HK-2 (cell line): Measurements from ENCODE around the gene MEI1.
"Not testable (repeated sequence)": the region's sequence is repeated elsewhere in the genome, so short reads cannot be mapped to it uniquely, and the experiment has no call there.

Experiments used
- DNase-seq: peaks from one replicate; pipeline ENCODE4 v3.0.0-alpha.2; 2018; ENCODE audit not compliant: unreplicated experiment

MEI1 gene, protein sequence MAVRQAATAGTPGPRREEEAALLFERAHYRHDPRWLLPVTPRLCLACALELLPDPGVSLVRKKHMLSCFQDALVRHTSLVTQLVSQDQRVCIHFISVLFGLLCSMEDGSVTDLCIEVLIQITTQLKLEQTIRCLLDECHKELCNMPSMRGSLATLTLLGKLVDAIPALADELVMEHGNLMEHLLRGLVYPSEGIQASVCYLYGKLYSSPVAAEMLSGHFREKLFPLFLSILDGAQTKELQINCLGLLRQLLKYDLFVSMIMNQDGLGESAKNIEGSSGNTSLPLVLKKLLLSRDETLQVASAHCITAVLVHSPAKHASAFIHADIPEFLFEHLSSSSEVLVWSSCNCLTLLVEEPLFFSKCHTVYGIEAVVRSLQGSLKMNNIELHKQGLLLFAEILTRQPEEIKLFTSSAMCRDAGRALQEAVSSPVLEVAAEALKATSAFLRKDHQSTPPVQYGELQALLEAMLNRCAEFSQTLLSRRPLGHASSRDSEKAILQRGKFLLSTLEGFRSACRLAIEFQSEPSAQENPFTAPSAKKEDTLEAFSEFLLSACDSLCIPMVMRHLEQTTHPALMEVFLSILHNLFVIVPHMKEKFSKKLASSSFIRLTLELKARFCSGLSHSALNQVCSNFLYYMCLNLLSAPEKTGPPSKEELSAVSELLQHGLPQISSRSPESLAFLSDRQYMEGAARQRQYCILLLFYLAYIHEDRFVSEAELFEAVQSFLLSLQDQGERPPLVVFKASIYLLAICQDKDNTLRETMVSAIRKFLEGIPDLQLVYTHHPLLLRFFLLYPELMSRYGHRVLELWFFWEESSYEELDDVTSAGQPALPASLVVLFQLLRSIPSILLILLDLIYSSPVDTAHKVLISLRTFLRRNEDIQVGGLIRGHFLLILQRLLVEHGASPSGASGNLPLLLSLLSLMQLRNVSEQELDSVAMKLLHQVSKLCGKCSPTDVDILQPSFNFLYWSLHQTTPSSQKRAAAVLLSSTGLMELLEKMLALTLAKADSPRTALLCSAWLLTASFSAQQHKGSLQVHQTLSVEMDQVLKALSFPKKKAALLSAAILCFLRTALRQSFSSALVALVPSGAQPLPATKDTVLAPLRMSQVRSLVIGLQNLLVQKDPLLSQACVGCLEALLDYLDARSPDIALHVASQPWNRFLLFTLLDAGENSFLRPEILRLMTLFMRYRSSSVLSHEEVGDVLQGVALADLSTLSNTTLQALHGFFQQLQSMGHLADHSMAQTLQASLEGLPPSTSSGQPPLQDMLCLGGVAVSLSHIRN

DNA sequence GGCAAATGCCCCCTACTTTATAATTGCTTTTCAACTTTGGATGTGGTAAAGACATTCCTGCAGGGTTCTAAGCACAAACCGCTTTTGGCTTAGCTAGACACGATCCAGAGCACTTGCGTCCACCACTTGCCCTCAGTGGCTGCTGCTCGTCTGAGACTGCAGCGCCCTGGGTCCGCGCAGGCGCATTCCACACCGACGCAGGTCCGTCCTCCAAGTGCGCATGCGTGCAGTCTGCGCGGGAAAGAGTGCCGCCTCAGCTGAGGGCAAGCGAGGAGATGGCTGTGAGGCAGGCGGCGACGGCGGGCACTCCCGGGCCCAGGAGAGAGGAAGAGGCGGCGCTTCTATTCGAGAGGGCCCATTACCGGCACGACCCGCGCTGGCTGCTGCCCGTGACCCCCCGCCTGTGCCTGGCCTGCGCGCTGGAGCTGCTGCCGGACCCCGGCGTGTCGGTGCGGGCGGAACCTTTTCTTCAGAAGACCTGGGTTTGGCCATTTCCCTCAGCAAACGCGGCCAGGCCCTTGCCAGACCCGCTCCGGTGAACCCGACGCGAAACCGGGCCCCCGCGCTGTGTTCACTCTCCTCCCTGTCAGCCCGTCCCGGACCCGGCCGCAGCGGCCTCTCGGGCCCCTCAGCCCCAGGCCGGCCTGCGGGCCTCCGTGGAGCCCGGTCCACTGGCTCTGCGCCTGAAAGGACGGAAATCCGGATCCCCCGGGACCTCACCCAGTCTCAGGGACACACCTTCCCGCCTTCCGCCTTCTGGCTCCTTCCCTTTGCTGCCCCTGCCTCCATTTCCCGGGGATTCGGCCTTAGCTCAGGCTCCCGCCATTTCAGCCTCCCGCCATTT is at the start of gene MEI1:
TSS of gene MEI1 (plus strand) at position 240 of the 844 bp plus-strand sequence. CDS start at position 276, 36 bp downstream.
- DNase-seq, result no peak

DNA sequence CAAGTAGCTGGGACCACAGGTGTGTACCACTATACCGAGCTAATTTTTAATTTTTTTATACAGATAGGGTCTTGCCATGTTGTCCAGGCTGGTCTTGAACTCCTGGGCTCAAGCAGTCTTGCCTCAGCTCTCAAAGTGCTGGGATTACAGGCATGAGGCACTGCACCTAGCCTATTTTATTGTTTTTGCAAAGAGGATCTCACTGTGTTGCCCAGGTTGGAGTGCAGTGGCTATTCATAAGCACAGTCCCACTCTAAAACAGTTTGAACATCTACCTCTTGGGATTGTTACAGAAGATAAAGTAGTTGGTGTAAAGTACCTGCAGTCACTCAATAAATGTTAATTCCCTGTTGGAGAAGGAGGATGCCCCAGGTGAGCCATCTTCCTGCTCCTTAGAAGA is 49.1 kb upstream of the MEI1 start:
- no peak for DNase-seq

DNA sequence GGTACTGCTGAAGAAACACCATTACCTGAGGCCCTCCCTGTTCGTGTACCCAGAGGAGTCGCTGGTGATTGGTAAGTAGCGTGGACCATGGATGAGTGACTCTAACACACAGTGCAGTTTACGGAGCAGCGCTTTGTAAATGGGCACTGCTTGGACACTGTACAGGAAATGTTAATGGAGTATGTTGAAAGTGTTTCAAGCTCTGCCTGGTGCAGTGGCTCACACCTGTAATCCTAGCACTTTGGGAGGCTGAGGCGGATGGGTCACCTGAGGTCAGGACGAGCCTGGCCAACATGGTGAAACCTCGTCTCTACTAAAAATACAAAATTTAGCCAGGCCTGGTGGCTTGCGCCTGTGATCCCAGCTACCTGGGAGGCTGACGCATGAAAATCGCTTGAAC is 48.5 kb upstream of the MEI1 start:
- DNase-seq, result no peak

DNA sequence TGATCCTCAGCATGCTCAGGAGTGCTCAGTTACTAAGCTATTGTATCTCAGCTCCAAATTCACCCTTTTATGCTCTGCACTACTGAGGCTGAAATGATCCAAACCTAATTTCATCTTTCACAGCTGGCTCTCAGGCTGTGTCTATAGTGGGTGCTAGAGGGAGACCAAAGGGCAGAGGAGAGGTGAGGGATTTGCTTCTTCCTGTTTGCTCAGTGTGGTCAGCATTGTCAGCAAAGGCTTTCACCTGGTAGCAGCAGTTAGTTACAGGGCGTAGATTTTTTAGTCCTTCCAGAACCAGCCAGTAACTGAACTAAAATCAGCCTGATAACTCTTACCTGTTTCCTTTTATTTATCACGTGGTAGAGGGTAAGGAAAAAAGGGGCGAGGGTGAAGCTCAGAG is 45.0 kb upstream of the MEI1 start:
- no peak for DNase-seq

DNA sequence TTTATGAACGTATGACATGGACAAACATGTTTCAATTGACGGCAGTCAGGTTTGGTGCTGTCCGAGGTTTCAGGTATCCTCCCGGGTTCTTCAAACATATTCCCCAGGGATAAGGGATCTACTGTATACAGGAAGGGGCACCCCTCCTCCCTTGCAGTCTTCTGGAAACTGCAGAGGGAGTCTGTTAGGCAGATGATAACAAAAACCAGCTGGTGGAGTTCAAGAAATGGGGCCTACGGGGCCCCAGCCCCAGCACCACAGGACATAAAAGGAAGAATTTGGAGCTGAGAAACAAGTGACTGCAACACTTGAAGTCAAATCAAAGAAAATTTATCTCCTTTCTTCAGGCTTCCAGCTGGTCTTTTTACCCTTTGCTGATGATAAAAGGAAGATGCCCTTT is 42.7 kb upstream of the MEI1 start:
- no peak for DNase-seq

DNA sequence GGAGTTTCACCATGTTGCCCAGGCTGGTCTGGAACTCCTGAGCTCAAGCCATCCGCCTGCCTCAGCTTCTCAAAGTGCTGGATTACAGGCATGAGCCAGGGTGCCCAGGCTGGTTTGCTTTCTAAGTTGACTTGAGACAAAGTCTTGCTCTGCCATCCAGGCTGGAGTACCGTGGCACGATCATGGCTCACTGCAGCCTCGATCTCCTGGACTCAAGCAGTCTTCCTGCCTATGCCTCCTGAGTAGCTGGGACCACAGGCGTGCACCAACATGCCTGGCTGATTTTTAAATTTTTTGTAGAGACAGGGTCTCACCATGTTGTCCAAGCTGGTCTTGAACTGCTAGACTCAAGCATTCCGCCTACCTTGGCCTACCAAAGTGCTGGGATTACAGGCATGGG is 41.6 kb upstream of the MEI1 start:
- DNase-seq, result no peak

DNA sequence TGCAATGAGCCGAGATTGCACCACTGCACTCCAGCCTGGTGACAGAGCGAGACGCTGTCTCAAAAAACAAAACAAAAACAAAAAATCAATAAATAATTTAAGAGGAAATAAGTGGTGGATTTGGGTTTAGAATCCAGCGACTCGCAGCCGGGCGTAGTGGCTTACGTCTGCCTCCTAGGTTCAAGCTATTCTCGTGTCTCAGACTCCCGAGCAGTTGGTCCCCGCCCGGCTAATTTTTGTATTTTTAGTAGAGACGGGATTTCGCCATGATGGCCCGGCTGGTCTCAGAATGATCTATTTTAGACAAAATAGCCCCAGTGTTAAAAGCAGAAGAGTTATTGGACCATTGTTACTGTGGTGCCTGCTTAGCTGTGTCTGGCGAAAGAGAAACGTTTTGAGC is 40.4 kb upstream of the MEI1 start:
- DNase-seq, result no peak

DNA sequence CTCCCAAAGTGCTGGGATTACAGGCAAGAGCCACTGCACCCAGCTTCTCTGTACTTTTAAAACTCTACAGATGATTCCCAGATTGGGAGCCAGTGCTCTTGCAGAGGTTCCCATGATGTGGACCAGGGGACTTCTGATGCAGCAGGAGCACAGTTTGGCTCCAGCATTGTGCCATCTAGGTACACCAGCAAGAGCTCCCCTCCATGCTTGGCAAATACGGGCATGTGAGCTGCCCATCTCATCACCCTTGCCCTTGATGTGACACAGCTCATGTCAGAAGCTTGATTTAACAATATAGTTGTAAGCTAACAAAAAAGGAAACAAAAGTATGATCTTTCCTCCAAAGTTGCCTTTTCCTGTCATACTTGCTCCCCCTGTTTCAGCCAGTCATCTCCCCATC is 39.4 kb upstream of the MEI1 start:
- DNase-seq, result no peak

DNA sequence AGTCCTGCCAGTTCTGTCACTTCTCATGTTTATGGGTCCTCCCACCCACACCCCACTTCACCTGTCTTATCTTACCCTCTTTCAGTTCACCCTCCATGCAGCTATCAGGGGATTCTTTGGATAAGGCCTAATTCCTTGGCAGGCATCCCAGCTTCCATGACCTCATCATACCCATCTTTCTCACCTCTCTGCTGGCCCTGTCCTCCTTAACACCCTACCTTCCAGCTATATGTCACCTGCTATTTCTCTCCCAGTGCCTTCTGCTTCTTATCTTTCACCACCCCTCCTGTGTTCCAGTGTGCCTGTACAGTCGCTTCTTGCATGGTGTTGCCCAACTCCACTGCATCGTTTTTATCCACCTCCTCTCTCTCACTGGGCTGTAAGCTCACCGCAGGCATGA is 38.9 kb upstream of the MEI1 start:
- no peak for DNase-seq

DNA sequence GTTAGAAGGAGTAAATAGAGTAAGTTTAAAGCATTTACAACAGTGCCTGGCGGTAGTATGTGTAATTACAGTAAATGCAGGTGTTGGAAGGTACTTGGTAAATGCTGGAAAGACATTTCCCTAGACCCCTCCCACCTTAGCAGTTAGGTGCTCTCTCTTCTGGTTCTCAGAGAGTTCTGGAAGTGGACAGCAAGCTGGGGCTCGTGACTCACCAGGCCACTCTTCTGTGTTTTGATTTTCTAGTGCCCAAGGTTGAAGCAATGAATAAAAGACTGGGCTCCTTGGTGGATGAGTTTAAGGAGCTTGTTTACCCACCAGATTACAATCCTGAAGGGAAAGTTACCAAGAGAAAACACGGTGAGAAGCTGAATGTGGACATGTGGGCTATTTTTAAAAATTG is 38.2 kb upstream of the MEI1 start:
- DNase-seq, result no peak

DNA sequence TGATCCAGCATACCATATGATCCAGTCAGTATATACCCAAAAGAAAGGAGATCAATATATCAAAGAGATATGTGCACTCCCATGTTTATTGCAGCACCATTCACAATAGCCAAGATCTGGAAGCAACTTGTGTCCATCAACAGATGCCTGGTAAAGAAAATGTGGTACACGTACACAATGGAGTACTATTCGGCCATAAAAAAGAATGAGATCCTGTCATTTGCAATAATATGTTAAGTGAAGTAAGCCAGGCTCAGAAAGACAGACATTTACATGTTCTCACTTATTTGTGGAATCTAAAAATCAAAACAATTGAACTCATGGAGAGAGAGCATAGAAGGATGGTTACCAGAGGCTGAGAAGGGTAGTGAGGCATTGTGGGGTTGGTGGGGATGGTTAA is 37.6 kb upstream of the MEI1 start:
- no peak for DNase-seq

DNA sequence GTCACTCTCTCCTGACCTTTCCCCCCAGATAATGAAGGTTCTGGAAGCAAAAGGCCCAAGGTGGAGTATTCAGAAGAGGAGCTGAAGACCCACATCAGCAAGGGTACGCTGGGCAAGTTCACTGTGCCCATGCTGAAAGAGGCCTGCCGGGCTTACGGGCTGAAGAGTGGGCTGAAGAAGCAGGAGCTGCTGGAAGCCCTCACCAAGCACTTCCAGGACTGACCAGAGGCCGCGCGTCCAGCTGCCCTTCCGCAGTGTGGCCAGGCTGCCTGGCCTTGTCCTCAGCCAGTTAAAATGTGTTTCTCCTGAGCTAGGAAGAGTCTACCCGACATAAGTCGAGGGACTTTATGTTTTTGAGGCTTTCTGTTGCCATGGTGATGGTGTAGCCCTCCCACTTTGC is 35.7 kb upstream of the MEI1 start:
- not testable (repeated sequence) for DNase-seq

DNA sequence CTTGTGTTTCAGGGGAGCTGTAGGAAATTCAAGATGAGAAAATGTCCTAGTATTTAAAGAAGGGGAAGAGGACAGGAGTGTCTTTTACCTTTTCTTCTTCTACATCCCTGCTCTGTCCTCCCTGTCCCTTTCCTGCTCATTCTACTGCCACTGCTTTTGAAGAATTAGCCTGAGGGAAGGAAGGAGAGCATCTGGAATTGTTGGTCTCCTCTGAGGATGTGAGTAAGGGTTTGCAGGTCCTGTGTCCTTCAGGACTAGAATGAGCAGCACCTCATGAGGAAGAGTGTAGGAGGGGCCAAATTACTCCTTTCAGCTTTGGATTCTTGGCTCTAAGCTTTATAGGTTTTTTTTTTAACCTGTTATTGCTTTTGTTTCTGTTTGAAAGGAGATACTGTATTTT is 34.8 kb upstream of the MEI1 start:
- DNase-seq, result no peak

DNA sequence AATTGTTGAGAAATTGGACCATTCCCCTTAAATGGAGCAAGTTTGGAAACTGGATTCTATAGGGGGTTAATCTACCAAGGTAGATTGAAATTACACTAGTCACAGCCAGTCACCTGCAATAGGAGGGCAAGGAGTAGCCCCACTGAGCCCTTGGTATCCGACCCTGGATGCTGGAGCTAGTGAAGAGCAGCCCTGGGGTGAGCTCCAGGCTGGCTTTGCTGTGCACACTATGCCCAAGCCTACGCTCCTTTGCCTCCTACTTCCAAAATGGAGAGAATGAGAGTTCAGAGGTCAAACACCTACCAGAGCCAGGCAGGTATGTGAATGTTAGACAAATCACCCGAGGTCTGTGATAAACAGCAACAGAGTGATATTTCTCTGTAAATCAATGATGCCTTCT is 34.4 kb upstream of the MEI1 start:
- DNase-seq, result no peak

DNA sequence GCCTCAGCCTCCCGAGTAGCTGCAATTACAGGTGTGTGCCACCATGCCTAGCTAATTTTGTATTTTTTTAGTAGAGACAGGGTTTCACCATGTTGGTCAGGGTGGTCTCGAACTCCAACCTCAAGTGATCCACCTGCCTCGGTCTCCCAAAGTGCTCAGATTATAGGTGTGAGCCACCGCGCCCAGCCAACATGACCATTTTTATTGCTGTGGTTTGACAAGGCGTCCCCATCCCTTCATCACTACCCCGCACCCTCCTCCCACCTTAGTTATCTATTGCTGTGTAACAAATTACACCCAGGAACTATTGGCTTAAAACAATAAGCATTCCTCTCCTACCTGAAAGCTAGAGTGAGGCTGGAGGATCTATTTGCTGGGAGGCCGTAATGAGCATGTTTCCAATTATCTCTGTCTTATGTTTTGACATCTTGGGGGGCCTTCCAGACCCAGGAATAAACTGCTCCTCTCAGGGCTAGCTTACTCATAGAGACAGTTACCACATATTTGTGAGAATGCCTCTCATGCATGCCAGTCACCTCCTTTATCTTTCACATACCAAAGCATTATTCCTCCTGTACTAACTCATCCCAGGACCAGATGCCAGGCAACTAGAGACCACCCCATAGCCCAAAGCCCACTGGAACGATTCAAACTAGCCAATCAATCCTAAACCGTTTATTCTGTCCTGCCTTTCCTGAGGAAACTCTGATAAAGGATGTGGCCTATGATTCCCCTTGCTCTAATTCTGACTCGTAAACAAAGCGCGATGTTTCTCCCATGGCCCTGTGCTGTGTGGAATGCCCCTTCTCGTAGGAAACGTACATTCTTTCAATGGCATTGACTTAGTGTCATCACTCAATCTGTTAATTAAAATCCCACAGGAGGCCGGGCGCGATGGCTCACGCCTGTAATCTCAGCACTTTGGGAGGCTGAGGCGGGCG is 30.1 kb upstream of the MEI1 start:
- peak; percentile 60 for DNase-seq

DNA sequence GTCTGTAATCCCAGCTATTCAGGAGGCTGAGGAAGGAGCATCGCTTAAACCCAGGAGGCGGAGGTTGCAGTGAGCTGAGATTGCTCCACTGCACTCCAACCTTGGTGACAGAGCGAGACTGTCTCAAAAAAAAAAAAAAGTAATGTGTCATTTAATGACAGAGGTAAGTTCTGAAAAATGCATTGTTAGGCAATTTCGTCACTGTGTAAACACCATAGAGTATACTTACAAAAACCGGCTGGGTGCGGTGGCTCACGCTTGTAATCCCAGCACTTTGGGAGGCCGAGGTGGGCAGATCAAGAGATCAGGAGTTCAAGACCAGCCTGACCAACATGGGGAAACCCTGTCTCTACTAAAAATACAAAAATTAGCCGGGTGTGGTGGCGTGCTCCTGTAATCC is 27.2 kb upstream of the MEI1 start:
- DNase-seq, result not testable (repeated sequence)

DNA sequence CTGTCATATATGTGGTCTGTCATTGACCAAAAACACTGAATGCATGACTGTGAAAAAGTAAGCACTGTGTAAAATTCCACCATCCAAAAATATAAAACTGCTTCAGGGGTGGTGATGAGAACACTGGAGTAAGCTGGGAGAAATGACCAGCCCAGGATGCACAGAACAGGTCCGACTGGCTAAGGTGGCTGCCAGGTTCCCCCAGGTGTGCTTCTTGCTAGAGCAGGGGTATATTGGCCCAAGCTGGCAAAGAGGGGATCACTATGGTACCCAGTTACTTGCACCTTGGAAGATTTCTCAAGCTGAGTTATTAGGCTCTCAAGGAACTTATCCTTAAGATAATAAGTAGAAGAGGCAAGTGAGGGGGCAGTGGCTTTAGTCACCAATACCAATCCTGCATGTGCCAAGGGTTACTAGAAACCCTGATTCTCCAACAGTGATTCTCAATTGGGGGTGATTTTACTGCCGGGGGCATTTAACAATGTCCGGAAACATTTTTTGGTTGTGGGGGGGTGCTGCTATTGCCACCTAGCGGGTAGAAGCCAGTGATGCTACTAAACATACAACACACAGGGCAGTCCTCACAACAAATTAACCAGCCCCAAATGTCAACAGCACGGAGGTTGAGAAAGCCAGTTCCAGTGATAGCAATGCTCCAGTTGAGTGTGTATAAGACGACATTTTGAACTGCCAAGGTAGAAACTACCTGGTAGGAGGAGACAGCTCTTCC is 26.4 kb upstream of the MEI1 start:
- DNase-seq, result no peak

DNA sequence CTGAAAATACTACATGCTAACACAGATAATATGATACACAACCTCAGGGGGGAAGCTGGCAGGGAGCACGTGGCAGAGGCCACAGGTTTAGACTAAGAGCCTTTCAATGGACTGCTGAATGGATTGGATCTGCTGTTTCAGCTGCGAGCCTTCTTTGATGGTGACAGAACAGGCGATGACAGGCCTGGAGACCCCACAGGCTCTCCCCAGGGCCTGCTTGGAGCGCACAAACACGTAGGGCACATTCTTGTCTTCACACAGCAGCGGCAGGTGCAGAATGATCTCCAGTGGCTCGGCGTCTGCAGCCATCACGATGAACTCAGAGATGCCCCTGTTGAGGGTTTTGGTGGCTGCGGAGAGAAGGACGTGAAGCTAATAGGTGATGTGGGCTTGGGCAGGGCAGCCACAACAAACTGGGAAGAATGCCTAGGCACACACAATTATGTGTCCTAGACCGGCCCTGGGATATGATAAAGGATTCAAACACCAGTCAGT is 24.4 kb upstream of the MEI1 start:
- DNase-seq, result no peak

DNA sequence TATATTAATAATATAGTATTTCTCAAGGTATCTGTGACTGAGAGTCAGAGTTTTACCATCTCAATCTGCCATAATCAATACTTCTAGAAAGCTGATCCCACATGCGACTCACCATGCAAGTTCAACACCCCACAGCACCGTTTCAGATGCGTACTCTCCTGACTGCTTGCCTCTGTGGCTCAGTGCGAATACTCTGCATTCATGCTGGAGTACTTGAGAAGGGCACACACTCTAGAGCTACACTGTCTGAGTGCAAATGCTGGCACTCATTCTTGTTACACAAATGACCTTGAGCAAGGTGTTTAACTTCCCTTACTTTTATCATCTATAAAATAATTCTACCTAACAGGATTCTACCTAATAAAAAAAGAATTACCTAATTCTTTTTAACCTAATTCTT is 23.2 kb upstream of the MEI1 start:
- DNase-seq, result no peak
